Naive thymus-derived CD4-positive, alpha-beta T cell (primary cell): ENCODE data around the gene FKBP4. TPM values are rescaled to one million over a fixed set of nuclear protein-coding genes. Genes with fewer than 3 reads are reported as not detected.

Experiments used
- ATAC-seq: fragments of 150-1000 bp; cut with Tn5 transposase; 2 replicates; pipeline ENCODE4 v1.10.0; 2021; ENCODE audit warnings: mild to moderate bottlenecking, moderate library complexity
- CTCF ChIA-PET: fragments of 350-600 bp; sonication (Branson Sonifier 250); formaldehyde crosslinking; loops from one replicate; lab custom pipeline; 2021; ENCODE audit warnings: antibody characterized with exemption; lab: Charles Lee
- POLR2A ChIA-PET: fragments of 350-600 bp; sonication (Branson Sonifier 250); formaldehyde crosslinking; loops from one replicate; lab custom pipeline; 2021; ENCODE audit warnings: antibody characterized with exemption, inconsistent platforms; lab: Charles Lee
- DNase-seq, 9 donors: peaks; one replicate each; pipeline versions ENCODE4 v3.0.0 to v3.0.0-alpha.2; 2020 to 2022; ENCODE audit warnings: mixed read lengths in 1 of 9
- H3K27ac ChIP-seq: one replicate; pipeline ENCODE4 v1.7.0; 2013; ENCODE audit warnings: mild to moderate bottlenecking, low read depth, low read length, moderate library complexity
- H3K27me3 ChIP-seq, 2 donors: one replicate each; pipeline ENCODE4 v1.7.0; 2013; ENCODE audit warnings: low read length in 2 of 2, mild to moderate bottlenecking in 2 of 2, moderate library complexity in 2 of 2; ENCODE audit not compliant: control insufficient read depth in 2 of 2, insufficient read depth in 2 of 2
- H3K36me3 ChIP-seq, 3 experiments: 1 replicate in 2 of 3; 2 replicates in 1 of 3; pipeline ENCODE4 v1.7.0; 2013; ENCODE audit warnings: low read length in 3 of 3, mild to moderate bottlenecking in 3 of 3, moderate library complexity in 1 of 3; ENCODE audit not compliant: insufficient read depth in 3 of 3, control insufficient read depth in 2 of 3
- H3K4me1 ChIP-seq, 2 donors: one replicate each; pipeline ENCODE4 v1.7.0; 2013; ENCODE audit warnings: low read length in 2 of 2, mild to moderate bottlenecking in 2 of 2, moderate library complexity in 1 of 2; ENCODE audit not compliant: control insufficient read depth in 2 of 2, insufficient read depth in 2 of 2
- H3K4me3 ChIP-seq: 2 replicates; pipeline ENCODE4 v1.7.0; 2013; ENCODE audit warnings: mild to moderate bottlenecking, low read length
- H3K9me3 ChIP-seq, 3 experiments: 1 replicate in 2 of 3; 2 replicates in 1 of 3; pipeline ENCODE4 v1.7.0; 2013; ENCODE audit warnings: low read length in 3 of 3; ENCODE audit not compliant: control insufficient read depth in 2 of 3
- H3K27ac Mint-ChIP-seq, 9 donors: one replicate each; pipeline ENCODE4 v1.8.0; 2020 to 2022; ENCODE audit warnings: mixed read lengths in 9 of 9, mild to moderate bottlenecking in 8 of 9, moderate library complexity in 5 of 9, inconsistent platforms in 2 of 9
- H3K27me3 Mint-ChIP-seq, 5 donors: one replicate each; pipeline ENCODE4 v1.8.0; 2021 to 2022; ENCODE audit warnings: mixed read lengths in 5 of 5, mild to moderate bottlenecking in 1 of 5
- H3K36me3 Mint-ChIP-seq, 5 donors: one replicate each; pipeline ENCODE4 v1.8.0; 2020 to 2022; ENCODE audit warnings: mixed read lengths in 5 of 5, mild to moderate bottlenecking in 3 of 5, inconsistent platforms in 1 of 5
- H3K4me1 Mint-ChIP-seq, 7 donors: one replicate each; pipeline ENCODE4 v1.8.0; 2020 to 2022; ENCODE audit warnings: mixed read lengths in 7 of 7, mild to moderate bottlenecking in 3 of 7, inconsistent platforms in 1 of 7
- H3K4me3 Mint-ChIP-seq, 10 donors: one replicate each; pipeline ENCODE4 v1.8.0; 2020 to 2022; ENCODE audit warnings: mild to moderate bottlenecking in 10 of 10, mixed read lengths in 10 of 10, moderate library complexity in 6 of 10, inconsistent platforms in 2 of 10
- H3K9me3 Mint-ChIP-seq, 11 donors: one replicate each; pipeline ENCODE4 v1.8.0; 2020 to 2022; ENCODE audit warnings: mixed read lengths in 11 of 11, mild to moderate bottlenecking in 4 of 11, inconsistent platforms in 1 of 11, moderate library complexity in 1 of 11
- intact Hi-C, 2 donors: fragments of 100-400 bp; cut with micrococcal nuclease; formaldehyde crosslinking; loops; one replicate each; pipeline ENCODE4 v1.15.1; 2023
- polyA plus RNA-seq, 2 donors: library from polyadenylated mRNA; unstranded; fragments of 300-500 nt; fragmentation: Illumina TruSeq; gene quantifications; one replicate each; pipeline ENCODE4 v1.2.3, GENCODE V29; 2021
- total RNA-seq, 6 experiments: library from RNA in 5 of 6; stranded (reverse) in 5 of 6; gene quantifications; 1 replicate in 5 of 6; 2 replicates in 1 of 6; pipeline ENCODE4 v1.2.3 and lab custom pipeline; 2021 to 2026

FKBP4 gene
- total and polyA plus RNA-seq, 7 experiments from 2014 or later = 27.3 to 95.4 (median 51.9) TPM

- Histone ChIP-seq H3K27me3 (no peaks in the 10 kb centered on the region), H3K4me3 (no peak overlapping the region), H3K36me3 (no peaks in the 10 kb centered on the region), H3K4me1 (no peaks in the 10 kb centered on the region), H3K9me3 (no peaks in the 10 kb centered on the region), H3K27ac (no peak overlapping the region)
- DNase-seq (peak in 1 of 9 donors; percentile 8), ATAC-seq (no peak)
- Mint-ChIP-seq H3K27ac (no peak overlapping the region), H3K36me3 (peaks cover 0 to 3% (median 0%) of the 10 kb centered on the region in 5 donors), H3K4me1 (peaks cover 0 to 5% (median 0%) of the 10 kb centered on the region in 7 donors), H3K4me3 (no peak overlapping the region), H3K27me3 (peaks cover 0 to 5% (median 0%) of the 10 kb centered on the region in 5 donors), H3K9me3 (peaks cover 0 to 3% (median 0%) of the 10 kb centered on the region in 11 donors)
- CTCF ChIA-PET = no interaction called here
- intact Hi-C loops = no loop called here
- POLR2A ChIA-PET = no interaction called here
These were observed 21.4 kb upstream of the FKBP4 start for GRCh38 chr12:2773199-2773875.

GRCh38 chr12:2775431-2775830, 19.3 kb upstream of the FKBP4 start:
- Mint-ChIP-seq H3K4me1 (no peaks in the 10 kb centered on the region), H3K27ac (no peak overlapping the region), H3K9me3 (peaks cover 0 to 2% (median 0%) of the 10 kb centered on the region in 11 donors), H3K4me3 (no peak overlapping the region), H3K27me3 (peaks cover 0 to 10% (median 0%) of the 10 kb centered on the region in 5 donors), H3K36me3 (peaks cover 0 to 3% (median 0%) of the 10 kb centered on the region in 5 donors)
- Histone ChIP-seq H3K4me1 (no peaks in the 10 kb centered on the region), H3K27me3 (no peaks in the 10 kb centered on the region), H3K36me3 (no peaks in the 10 kb centered on the region), H3K9me3 (no peaks in the 10 kb centered on the region), H3K4me3 (no peak overlapping the region), H3K27ac (no peak overlapping the region)
- DNase-seq (no peak), ATAC-seq (no peak)
- POLR2A ChIA-PET = no interaction called here
- CTCF ChIA-PET = no interaction called here
- intact Hi-C loops = no loop called here

GRCh38 chr12:2776129-2776806, 18.5 kb upstream of the FKBP4 start:
- Histone ChIP-seq H3K4me1 (no peaks in the 10 kb centered on the region), H3K9me3 (no peaks in the 10 kb centered on the region), H3K27ac (no peak overlapping the region), H3K36me3 (no peaks in the 10 kb centered on the region), H3K27me3 (no peaks in the 10 kb centered on the region), H3K4me3 (no peak overlapping the region)
- ChIA-PET CTCF (no interaction called here), POLR2A (no interaction called here)
- no peaks in the 10 kb centered on the region for H3K9me3 Mint-ChIP-seq
- no peaks in the 10 kb centered on the region for H3K4me1 Mint-ChIP-seq
- DNase-seq = no peak
- H3K27ac Mint-ChIP-seq = no peak overlapping the region
- H3K36me3 Mint-ChIP-seq = no peaks in the 10 kb centered on the region
- no peak for ATAC-seq
- intact Hi-C loops = no loop called here
- peaks cover 0 to 11% (median 0%) of the 10 kb centered on the region in 5 donors for H3K27me3 Mint-ChIP-seq
- H3K4me3 Mint-ChIP-seq = no peak overlapping the region

GRCh38 chr12:2779281-2779680, 15.5 kb upstream of the FKBP4 start:
- intact Hi-C loops = no loop called here
- no peak for DNase-seq
- Mint-ChIP-seq H3K27me3 (peaks cover 5 to 31% (median 13%) of the 10 kb centered on the region in 5 donors), H3K36me3 (no peaks in the 10 kb centered on the region), H3K27ac (no peak overlapping the region), H3K9me3 (no peaks in the 10 kb centered on the region), H3K4me3 (no peak overlapping the region), H3K4me1 (peaks cover 4 to 10% (median 7%) of the 10 kb centered on the region in 7 donors)
- CTCF ChIA-PET = no interaction called here
- ATAC-seq = no peak
- Histone ChIP-seq H3K9me3 (no peaks in the 10 kb centered on the region), H3K4me1 (peaks cover 0 to 6% of the 10 kb centered on the region in 2 donors), H3K27ac (no peak overlapping the region), H3K27me3 (no peaks in the 10 kb centered on the region), H3K36me3 (no peaks in the 10 kb centered on the region), H3K4me3 (no peak overlapping the region)
- POLR2A ChIA-PET = no interaction called here

- Mint-ChIP-seq H3K36me3 (no peaks in the 10 kb centered on the region), H3K27me3 (peaks cover 5 to 46% (median 15%) of the 10 kb centered on the region in 5 donors), H3K4me1 (peaks cover 4 to 13% (median 9%) of the 10 kb centered on the region in 7 donors), H3K9me3 (no peaks in the 10 kb centered on the region), H3K4me3 (peak overlapping the region; percentile 70 to 87 (median 78)), H3K27ac (peak overlapping the region in 1 of 9 donors; percentile 66)
- DNase-seq (peak in 8 of 9 donors; percentile 12 to 59 (median 42)), ATAC-seq (peak; percentile 88)
- H3K4me3 ChIP-seq = peak overlapping the region; percentile 27
- peaks cover 0 to 6% of the 10 kb centered on the region in 2 donors for H3K4me1 ChIP-seq
- ChIA-PET CTCF (interaction anchor here (0.6 to 4.8 kb wide), 9 partner anchors 31 to 254 kb away, joined by 3 to 42 read pairs (median 5); no protein-coding TSS in a partner anchor), POLR2A (interaction anchor here (0.6 to 2.2 kb wide), 3 partner anchors 12 to 93 kb away, joined by 3 to 6 read pairs (median 4); no protein-coding TSS in a partner anchor)
- no peaks in the 10 kb centered on the region for H3K9me3 ChIP-seq
- intact Hi-C loops = loop anchor here (1.0 to 10.0 kb wide), 6 partner anchors 29 to 987 kb away; no protein-coding TSS in a partner anchor
- no peaks in the 10 kb centered on the region for H3K36me3 ChIP-seq
- H3K27ac ChIP-seq = no peak overlapping the region
- H3K27me3 ChIP-seq = no peaks in the 10 kb centered on the region
These were observed 10.7 kb upstream of the FKBP4 start for GRCh38 chr12:2783936-2784600.

GRCh38 chr12:2785017-2785416, 9.8 kb upstream of the FKBP4 start:
- no peak for DNase-seq
- no peaks in the 10 kb centered on the region for H3K36me3 ChIP-seq
- peaks cover 4 to 13% (median 9%) of the 10 kb centered on the region in 7 donors for H3K4me1 Mint-ChIP-seq
- no peak overlapping the region for H3K4me3 ChIP-seq
- H3K27ac ChIP-seq = no peak overlapping the region
- H3K27me3 ChIP-seq = no peaks in the 10 kb centered on the region
- intact Hi-C loops = loop anchor here in 1 of 2 donors (10.0 kb wide), 1 partner anchor 50 kb away; no protein-coding TSS in a partner anchor
- peaks cover 5 to 50% (median 15%) of the 10 kb centered on the region in 5 donors for H3K27me3 Mint-ChIP-seq
- no peaks in the 10 kb centered on the region for H3K9me3 ChIP-seq
- H3K36me3 Mint-ChIP-seq = no peaks in the 10 kb centered on the region
- H3K4me1 ChIP-seq = peaks cover 0 to 6% of the 10 kb centered on the region in 2 donors
- H3K4me3 Mint-ChIP-seq = no peak overlapping the region
- ATAC-seq = no peak
- H3K9me3 Mint-ChIP-seq = no peaks in the 10 kb centered on the region
- POLR2A ChIA-PET = interaction anchor here (0.6 to 2.2 kb wide), 3 partner anchors 25 to 102 kb away, joined by 5 to 6 read pairs (median 5); no protein-coding TSS in a partner anchor
- CTCF ChIA-PET = interaction anchor here (1.0 to 4.8 kb wide), 6 partner anchors 11 to 107 kb away, joined by 3 to 42 read pairs (median 6); no protein-coding TSS in a partner anchor
- no peak overlapping the region for H3K27ac Mint-ChIP-seq
